KBM-7 (cell line): ENCODE data around the gene TWNK.
A peak's percentile ranks its signal among the peaks of the same experiment; 100 is the strongest.

Experiments used
- DNase-seq: peaks from one replicate; pipeline ENCODE4 v3.0.0-alpha.2; 2015
- in situ Hi-C: fragments of 300-500 bp; cut with MboI; formaldehyde crosslinking; loops from 2 replicates; pipeline ENCODE4 v1.14.3; 2020; ENCODE audit warnings: low sequenced_read_pairs, low pct_unique_long_range_greater_than_20kb, mixed read lengths

Gene TWNK

DNA sequence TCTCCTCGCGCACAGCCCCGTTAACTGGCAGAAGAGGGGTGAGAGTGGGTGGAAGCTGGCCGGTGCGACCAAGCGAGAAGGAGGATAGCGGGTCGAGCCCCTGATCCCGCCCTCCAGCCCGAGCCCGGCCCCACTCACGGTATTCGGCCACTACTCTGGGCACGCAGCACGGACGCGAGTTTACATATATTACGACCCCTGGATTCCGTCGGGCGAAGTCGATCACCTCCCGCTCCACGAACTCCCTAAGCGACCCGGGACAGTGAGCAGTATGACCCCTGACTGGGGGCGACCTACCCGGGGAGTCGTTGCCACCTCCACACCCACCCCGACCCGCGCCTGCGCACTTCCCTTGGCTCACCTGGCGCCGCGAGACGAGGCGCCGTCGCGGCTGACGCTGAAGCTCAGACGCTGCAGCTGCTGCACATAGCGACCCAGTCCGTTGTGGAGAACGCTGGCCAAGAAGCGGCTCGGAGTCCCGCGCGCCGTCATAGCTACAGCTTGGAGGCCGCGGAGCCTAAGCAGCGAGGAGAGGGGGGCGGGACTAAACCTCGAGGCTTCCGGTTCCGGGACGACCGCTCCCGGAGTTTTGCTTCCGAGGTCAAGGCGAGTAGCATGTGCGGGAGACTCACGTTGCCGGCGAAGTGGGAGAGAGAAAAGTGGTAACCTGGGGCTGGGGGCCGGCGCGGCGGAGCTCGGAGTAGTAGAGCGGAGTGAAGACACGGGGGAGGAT, at the start of gene TWNK, which contains the start of gene MRPL43:
Gene TWNK, plus strand, starts transcription at position 592 of the 733 bp plus-strand sequence. CDS start 668 bp downstream, outside the sequence.
Gene MRPL43, minus strand, starts transcription at position 546 of the 733 bp plus-strand sequence. Its CDS starts 54 bp downstream, at position 492.
- peak; percentile 87 for DNase-seq
- in situ Hi-C loops: no loop called here

DNA sequence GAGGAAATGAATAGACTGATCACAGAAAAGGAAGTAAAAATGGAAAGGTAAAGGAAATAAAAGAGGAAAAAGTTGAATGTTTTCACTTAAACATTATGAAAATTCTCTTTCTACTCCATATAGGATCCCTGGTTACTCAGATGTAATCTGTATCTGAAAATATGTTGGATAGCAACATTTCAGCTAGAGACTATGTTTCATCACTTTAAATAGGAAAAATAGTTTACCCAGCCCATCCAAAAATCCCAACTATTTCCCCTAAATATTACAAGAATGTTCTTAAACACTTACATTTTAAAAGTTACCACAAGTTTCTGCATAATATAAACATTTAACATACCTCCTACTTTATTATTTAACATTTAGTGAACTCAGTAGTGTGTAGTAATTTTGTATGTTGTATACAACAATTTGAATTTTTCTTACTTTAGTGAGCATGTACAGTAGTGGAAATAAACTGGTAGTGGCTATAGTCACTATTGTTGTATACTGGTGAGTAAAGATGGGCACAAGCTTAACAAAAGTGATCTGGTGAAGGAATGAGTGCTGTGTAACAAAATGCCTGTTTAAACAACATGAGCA, 47.5 kb upstream of the TWNK start:
- DNase-seq: no peak
- in situ Hi-C loops: no loop called here

DNA sequence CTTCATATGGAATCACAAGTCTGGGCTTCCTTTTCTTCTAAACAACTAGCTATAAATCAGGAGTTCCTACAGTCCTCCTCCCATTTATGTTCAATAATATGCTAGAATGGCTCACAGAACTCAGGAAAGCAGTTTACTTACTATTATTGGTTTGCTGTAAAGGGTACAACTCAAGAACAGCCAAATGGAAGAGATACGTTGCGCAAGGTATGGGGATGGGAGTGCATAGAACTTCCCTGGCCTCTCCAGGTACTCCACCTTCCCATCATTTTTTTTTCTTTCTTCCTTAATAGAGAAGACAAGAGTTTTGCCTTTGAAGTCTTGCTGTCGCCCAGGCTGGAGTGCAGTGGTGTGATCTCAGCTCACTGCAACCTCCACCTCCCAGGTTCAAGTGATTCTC, 45.1 kb upstream of the TWNK start:
- no peak for DNase-seq
- in situ Hi-C loops: no loop called here

DNA sequence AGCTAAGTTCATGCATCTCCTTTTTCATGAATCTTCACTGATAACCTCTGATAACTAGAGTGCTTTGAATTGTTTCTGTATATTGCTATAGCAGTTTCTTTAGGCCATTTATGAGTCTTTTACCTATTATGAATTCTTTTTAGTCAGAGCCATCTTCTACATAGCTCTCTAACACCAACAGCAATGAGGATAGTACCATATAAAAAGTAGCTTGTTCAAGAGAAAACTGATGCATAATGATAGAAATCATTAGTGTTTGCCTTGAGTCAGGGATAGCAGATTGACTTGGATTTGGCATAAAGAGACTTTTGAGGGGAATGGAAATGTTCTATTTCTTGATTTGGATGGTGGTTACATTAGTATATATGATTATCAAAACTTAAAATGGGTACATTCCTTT, 43.8 kb upstream of the TWNK start:
- DNase-seq: no peak
- in situ Hi-C loops: no loop called here

DNA sequence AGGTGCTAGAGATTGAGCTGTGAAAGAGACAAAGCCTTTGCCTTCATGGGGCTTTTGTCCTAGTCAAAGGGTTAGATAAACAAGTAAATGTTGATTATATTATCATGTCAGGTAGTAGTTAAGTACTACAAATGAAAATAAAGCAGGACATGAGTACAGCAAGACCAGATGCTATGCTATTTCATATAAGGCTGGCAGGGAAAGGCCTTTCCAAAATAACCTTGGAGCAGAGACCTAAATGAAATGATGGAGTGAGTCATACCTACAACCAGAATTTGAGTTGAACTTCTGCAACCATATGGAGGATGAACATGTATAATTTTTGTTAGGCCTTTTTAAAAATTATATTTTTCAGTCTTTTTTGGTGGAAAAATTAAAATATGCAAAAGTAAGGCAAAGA, 41.6 kb upstream of the TWNK start:
- no peak for DNase-seq
- in situ Hi-C loops: no loop called here

DNA sequence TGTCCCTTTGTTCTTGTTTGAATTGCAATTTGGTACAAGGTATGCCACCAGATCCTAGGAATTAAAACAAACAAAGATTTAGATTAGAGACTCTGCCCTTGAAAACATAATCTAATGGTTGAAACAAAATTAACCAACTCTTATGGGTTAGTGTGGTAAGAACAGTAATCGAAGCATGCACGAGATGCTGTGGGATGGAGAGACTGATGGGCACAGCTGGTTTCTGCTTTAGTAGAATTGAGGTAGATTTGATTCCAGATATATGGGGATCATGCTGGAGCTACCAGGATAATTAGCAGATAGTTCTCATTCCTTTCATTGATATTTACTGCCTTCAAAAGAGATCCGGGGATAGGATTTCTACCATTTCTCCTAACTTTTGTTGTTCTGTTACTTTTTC, 38.4 kb upstream of the TWNK start:
- in situ Hi-C loops: no loop called here

DNA sequence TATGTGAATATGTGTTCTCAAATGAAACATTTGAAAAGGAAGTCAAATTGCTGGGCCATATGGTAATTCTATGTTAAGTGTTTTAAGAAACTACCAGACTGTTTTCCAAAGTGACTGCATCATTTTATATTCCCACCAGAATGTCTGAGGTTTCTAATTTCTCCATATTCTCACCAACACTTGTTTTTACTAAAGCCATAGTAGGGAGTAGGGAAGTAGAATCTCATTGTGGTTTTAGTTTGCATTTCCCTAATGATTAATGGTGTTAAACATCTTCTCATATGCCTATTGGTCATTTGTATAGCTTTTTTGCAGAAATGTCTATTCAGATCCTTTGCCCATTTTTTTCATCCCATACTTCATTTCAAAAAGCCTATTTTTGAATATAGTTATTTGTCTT, 27.1 kb upstream of the TWNK start:
- in situ Hi-C loops: no loop called here
- DNase-seq: no peak

More for the DNA sequence above, 38.4 kb upstream of the TWNK start:
- no peak for DNase-seq

DNA sequence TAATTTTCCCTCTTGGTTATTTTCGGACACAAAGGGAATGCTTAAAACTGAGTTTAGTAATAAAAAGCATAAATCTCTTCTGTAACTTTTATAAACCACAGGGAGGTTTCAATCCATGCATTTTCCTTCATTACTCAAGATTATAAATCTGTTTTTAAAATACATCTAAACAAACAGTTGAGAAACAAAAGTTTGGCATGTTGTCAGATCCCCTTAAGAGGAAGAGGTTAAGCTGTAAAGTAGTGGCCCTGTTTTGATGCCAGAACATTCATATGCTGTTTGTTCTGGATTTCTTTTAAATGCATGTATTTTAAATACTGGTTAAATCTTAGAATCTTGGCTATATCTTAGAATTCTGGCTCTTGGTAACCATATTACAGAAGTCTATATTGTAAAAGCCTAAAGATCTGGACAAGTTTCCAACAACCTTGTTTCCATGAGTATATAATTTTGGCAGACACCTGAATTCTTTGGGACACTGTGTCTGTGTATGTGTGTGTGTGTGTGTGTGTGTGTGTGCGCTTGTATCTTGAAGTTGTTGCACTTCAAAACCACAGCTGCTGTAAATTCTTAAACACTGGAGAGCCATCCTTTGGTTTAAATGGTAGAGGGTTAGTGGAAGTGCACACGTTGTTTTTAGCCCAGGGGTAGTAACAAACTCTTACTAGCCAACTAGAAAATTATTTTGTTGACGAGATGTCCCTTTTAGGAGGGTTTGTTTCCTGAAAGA, 24.8 kb upstream of the TWNK start:
- DNase-seq: no peak
- in situ Hi-C loops: no loop called here

DNA sequence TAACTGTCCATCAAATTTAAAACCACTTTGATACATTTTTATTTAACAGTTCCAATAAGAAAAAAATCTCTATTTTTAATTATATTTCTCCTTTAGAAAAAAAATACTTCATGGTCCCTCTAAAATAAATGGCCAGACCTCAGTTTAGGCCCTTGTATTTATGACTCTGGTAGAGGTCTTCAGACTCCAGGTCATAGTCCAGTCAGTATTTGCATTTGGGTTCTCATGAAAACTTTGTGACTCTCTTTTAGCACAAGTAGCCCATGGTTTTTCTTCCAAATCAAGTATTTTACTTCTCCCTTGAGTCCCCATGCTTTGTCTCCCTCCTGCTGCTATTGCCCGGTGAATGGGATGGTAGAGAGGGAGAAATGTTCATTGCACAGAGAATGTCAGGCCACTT, 23.5 kb upstream of the TWNK start:
- in situ Hi-C loops: no loop called here
- DNase-seq: no peak

DNA sequence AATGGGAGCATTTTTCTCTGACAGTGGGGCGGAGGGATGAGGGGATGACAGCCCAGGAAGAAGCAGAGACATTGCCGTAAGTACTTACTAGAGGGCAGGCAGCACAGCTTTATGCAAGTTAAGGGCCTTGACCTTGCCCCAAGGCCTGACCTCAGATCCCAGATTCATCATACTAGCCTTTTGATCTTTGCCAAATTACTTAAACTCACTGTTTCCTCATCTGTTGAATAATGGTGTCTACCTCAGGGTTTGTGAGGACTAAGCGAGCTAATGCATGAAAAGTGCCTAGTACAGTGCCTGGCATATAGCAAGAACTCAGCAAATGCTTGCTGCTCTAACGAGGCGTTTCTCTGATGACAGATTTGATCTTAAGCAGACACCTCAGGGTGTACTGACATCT, 21.5 kb upstream of the TWNK start:
- DNase-seq: no peak
- in situ Hi-C loops: no loop called here

DNA sequence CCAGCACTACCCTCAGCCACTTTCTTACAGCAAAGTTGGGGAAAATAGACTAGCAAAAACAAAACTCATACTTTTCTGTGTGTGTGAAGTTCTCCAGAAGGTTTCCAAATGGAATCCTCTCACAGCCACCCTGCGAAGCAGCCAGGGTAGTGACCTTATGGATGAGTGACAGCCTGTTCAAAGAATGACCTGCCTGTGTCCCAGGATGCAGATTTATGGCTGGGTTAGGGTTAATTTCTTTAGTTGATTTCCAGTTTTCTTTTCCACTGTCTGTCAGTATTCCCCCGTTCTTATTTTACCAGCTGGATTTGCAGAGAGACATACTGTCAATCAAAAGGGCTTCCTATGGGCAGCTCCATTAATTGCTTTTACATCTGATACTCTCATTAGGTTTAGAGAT, 20.5 kb upstream of the TWNK start:
- DNase-seq: no peak
- in situ Hi-C loops: no loop called here

DNA sequence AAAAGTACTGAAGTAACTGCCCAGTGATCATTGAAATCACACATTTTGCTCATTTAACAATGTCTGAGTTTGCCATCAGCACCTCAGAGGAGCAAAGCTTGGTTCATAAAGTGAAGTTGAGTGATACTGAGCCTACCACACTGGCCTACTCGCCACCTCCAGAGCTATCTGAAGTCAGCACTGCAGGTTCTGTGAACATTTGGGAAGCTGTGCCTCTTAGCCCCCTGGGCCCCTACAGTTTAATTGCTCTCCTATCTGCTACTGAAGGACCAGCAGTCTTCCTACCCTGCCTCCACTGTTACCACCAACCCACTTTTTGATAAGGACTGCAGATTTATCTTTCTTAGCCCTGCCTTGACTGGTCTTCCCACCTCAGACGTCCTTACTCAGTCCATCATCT, 20.0 kb upstream of the TWNK start:
- in situ Hi-C loops: no loop called here
- DNase-seq: no peak

DNA sequence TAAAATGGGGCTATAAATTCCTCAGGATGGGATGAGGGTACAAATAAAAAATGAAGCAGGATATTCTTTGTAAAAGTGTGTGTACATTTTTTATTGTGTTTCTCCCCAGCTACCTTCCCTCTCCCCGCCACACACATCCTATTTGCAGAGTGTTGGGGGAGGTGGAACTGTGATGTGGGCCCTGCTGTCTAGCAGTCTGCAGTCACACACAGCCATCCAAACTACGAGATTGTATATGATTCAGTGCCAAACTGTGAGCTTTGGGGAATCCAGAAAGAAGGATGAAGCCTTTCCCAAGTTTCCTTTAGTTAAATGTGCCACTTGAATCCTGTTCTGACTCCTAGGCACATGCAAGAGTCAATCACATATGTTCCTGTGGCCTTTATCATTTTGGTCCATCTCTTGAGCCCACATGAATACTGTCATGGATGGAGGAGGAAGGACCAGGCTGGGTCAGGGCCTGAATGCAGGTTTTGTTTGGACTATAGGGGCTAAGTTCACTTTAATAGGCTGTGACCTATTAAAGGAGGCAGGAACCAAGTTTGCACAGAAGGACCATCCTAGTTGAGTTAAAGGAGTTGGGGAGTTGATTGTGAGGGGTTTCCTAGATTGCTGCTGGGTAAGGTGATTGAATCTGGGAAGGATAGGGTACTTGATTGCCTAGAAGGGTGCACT, 19.1 kb upstream of the TWNK start:
- in situ Hi-C loops: no loop called here
- DNase-seq: peak; percentile 5

DNA sequence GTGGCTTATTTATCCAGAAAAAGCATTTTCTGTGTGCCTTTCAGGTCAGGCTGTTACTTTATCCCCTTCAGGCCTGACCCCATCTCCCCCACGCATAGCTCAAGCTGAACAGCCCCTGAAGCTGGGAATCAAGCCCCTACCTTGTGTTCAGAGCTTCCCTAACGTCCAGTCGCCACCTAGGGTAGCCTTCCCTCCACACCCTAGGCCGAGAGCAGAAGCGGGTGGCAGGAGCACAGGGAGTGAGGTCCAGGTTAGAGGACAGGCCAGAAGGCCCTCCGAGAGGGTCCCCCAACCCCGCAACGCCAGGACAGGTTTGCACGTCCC, 18.5 kb upstream of the TWNK start:
- in situ Hi-C loops: no loop called here
- no peak for DNase-seq

DNA sequence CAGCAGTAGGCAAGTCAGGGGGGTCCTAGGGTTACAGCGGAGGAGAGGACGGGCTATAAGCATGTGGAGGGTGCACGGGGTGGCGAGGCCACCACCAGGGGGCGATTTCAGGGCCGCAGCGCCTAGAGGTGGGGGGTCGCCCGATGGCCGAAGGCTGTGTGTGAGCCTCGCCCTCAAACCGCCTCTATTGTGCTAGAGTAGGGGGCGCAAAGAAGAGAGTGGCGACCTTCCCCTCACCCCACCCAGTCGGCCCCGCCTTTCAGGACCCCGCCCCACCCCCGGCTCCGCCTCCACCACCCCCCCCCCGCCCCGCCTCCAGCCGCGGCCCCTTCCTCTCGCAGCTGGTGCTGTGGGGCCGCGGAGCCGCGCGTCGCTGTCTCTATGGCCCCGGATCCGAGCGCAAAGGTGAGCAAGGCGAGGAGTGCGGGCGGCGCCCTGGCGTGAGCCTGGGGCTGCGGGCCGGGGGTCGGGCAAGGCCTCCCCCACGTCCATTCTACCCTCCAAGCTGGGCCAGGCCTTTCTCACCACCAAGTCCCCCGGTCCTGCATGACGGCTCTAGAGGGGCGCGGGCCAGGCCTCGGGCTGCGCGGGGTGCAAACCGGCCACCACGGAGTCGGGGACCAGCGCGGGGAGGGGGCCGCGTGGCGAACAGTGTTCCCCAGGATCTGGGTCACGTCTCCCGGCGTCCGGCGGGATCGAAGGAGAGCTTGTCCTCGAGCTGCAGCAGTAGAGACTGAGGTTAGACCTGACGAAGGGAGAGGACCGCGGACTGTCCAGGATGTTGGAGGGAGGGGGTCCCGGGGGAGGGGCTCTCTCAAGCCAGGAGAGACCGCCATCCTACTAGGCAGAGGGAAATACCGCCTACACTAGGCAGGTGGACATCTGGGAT, 17.9 kb upstream of the TWNK start, which contains the start of gene SEMA4G:
Gene SEMA4G, plus strand, starts transcription at position 318 of the 889 bp plus-strand sequence. CDS start 3,409 bp downstream, outside the sequence.
- in situ Hi-C loops: no loop called here
- peak; percentile 54 for DNase-seq

DNA sequence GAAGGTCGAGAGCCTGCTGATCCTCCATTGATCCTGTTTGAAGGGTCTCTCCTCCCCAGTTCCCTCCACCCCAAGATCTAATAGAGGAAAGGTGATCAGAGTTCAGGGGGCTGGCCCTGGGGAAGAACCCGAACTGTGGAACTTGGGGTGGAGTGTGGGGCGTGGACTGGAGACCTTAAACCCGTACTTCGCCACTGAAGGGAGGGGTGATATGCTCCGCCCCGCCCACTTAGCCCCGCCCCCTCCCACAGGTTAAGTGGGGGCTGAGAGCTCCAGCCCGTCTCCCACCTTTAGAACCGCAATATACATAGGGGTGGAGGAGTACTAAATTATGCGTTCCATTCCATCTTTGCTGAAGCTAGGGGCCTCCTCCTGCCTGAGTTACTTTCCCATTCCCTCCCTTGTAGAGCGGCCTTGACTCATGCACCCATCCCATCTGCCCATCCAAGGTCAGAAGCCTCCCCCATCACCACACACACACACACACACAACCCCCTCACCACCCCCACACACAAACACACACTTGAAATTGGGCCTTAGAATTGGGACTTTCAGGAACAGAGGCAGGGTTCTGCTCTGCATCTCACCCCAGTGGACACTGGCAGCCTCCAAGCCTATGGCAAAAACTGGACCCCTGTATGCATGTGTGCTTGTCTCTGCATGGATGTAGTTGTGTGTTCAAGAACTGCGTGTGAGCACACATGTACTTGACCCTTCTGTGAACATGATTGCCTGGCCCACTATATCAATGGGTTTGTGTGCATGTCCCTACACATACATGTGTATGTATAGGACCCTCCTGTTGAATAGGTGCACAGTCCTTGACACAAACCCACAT, 17.0 kb upstream of the TWNK start:
- no peak for DNase-seq
- in situ Hi-C loops: no loop called here

DNA sequence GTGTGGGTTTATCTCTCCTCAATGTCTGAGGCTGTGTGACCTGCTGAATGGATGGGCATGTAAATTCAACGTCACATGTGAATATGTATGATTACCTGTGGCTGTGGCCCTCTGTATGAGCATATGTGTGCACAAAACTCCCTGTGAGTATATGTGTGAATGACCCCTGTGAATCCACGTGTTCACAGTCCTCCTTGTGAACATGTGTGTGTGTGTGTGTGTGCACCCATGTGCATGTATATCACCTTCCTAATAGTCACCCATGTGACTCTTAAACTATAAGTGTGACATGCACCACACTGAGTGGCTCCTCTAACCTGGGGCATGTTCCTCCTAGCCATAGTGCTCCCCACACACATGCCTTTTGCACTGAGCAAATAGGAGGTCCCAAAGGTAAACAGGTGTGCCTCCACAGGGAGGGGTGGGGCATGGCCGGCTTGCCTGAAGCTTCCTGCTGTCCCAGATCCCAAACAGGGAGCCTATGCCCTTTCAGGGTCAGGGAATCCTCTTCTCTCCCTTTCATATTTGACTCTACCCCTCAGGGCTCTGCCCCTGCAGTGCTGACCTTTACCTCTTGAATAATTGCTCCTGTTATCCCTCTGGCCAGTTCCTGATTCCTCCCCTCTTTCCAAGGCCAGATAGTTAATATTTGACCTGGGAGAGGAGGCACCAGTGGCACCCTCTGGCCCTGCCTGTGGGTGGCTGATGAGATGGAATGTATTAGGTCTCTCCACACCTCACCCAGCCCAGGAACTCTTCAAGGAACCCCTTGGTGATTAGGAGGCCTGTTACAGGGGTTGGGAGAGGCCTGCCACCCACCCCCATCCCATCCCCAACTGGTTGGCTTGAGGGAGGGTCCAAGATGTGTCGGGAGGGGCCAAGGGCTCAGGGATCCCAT, 16.2 kb upstream of the TWNK start:
- in situ Hi-C loops: no loop called here
- no peak for DNase-seq
